ENCODE results near the gene IFRD2. TPM values are rescaled to one million over a fixed set of nuclear protein-coding genes. Genes with fewer than 3 reads are reported as not detected.
"Not testable (repeated sequence)": the region's sequence is repeated elsewhere in the genome, so short reads cannot be mapped to it uniquely, and the experiment has no call there.

The IFRD2 gene
- total RNA-seq, 1 donor from 2014 or later, result 54.2 TPM

- DNase-seq (ENCODE audit: extremely low spot score, unreplicated experiment), result peak; percentile 97
- Mint-ChIP-seq H3K27me3 (ENCODE audit: unreplicated experiment) (no peaks in the 10 kb centered on the region), H3K4me1 (ENCODE audit: unreplicated experiment) (peaks cover 78% of the 10 kb centered on the region), H3K36me3 (ENCODE audit: unreplicated experiment) (peaks cover 3% of the 10 kb centered on the region), H3K4me3 (ENCODE audit: unreplicated experiment) (peak overlapping the region; percentile 69), H3K27ac (ENCODE audit: unreplicated experiment) (peak overlapping the region; percentile 95), H3K9me3 (ENCODE audit: unreplicated experiment) (no peaks in the 10 kb centered on the region)
- TF ChIP-seq CTCF (IDR thresholded peaks at IDR 0.05), result peak; percentile 27
Measured at GRCh38 chr3:50246517-50246954, 45.7 kb downstream of the IFRD2 start.

- peak; percentile 99 for TF ChIP-seq CTCF (IDR thresholded peaks at IDR 0.05)
- H3K4me1 Mint-ChIP-seq (ENCODE audit: unreplicated experiment), result peaks cover 79% of the 10 kb centered on the region
- H3K4me3 Mint-ChIP-seq (ENCODE audit: unreplicated experiment), result peak overlapping the region; percentile 69
- peak; percentile 98 for DNase-seq (ENCODE audit: extremely low spot score, unreplicated experiment)
- peak overlapping the region; percentile 95 for H3K27ac Mint-ChIP-seq (ENCODE audit: unreplicated experiment)
- H3K27me3 Mint-ChIP-seq (ENCODE audit: unreplicated experiment), result no peaks in the 10 kb centered on the region
- H3K36me3 Mint-ChIP-seq (ENCODE audit: unreplicated experiment), result peaks cover under 1% of the 10 kb centered on the region
- H3K9me3 Mint-ChIP-seq (ENCODE audit: unreplicated experiment), result no peaks in the 10 kb centered on the region
Measured at GRCh38 chr3:50245831-50246516, 46.3 kb downstream of the IFRD2 start.

- no peak for DNase-seq (ENCODE audit: extremely low spot score, unreplicated experiment)
- Mint-ChIP-seq H3K4me3 (ENCODE audit: unreplicated experiment) (peak overlapping the region; percentile 69), H3K9me3 (ENCODE audit: unreplicated experiment) (no peaks in the 10 kb centered on the region), H3K27ac (ENCODE audit: unreplicated experiment) (peak overlapping the region; percentile 95), H3K27me3 (ENCODE audit: unreplicated experiment) (no peaks in the 10 kb centered on the region), H3K4me1 (ENCODE audit: unreplicated experiment) (peaks cover 80% of the 10 kb centered on the region), H3K36me3 (ENCODE audit: unreplicated experiment) (no peaks in the 10 kb centered on the region)
- no peak for TF ChIP-seq CTCF (IDR thresholded peaks at IDR 0.05)
Measured at GRCh38 chr3:50245251-50245745, 46.9 kb downstream of the IFRD2 start.

- H3K27me3 Mint-ChIP-seq (ENCODE audit: unreplicated experiment); H3K36me3 Mint-ChIP-seq (ENCODE audit: unreplicated experiment); H3K9me3 Mint-ChIP-seq (ENCODE audit: unreplicated experiment); DNase-seq (ENCODE audit: extremely low spot score, unreplicated experiment): not testable (repeated sequence)
- peak overlapping the region; percentile 95 for H3K27ac Mint-ChIP-seq (ENCODE audit: unreplicated experiment)
- H3K4me3 Mint-ChIP-seq (ENCODE audit: unreplicated experiment), result peak overlapping the region; percentile 69
- peaks cover 80% of the 10 kb centered on the region for H3K4me1 Mint-ChIP-seq (ENCODE audit: unreplicated experiment)
Measured at GRCh38 chr3:50244813-50245212, 47.4 kb downstream of the IFRD2 start.

GRCh38 chr3:50243543-50243895 lies 48.7 kb downstream of the IFRD2 start:
- Mint-ChIP-seq H3K4me1 (ENCODE audit: unreplicated experiment) (peaks cover 81% of the 10 kb centered on the region), H3K36me3 (ENCODE audit: unreplicated experiment) (no peaks in the 10 kb centered on the region), H3K27me3 (ENCODE audit: unreplicated experiment) (no peaks in the 10 kb centered on the region), H3K4me3 (ENCODE audit: unreplicated experiment) (no peak overlapping the region), H3K27ac (ENCODE audit: unreplicated experiment) (peak overlapping the region; percentile 88), H3K9me3 (ENCODE audit: unreplicated experiment) (no peaks in the 10 kb centered on the region)
- DNase-seq (ENCODE audit: extremely low spot score, unreplicated experiment), result no peak
- TF ChIP-seq CTCF (IDR thresholded peaks at IDR 0.05), result no peak

Data from osteocyte (in vitro differentiated cells).